SK-N-SH (cell line): ENCODE data around the gene CTSO. TPM values are rescaled to one million over a fixed set of nuclear protein-coding genes. Genes with fewer than 3 reads are reported as not detected.

Experiments
- CTCF ChIA-PET: fragments of 300-600, 350-600 bp; formaldehyde crosslinking; extraction: SDS; loops from one replicate; lab custom pipeline; 2021; lab: Yijun Ruan, JAX
- POLR2A ChIA-PET: fragments of 350-600 bp; sonication (Branson Sonifier 250); formaldehyde crosslinking; extraction: SDS; loops from one replicate; lab custom pipeline; 2020; ENCODE audit warnings: antibody characterized with exemption, inconsistent platforms; lab: Yijun Ruan, JAX
- DNase-seq: peaks from one replicate; pipeline ENCODE4 v3.0.0; 2012
- H2AFZ ChIP-seq: fragments of 200-600 bp; sonication (generic); 2 replicates; pipeline ENCODE4 v1.8.1; 2016; ENCODE audit warnings: antibody characterized with exemption, mild to moderate bottlenecking, low read depth
- H3F3A ChIP-seq: fragments of 200-600 bp; sonication (generic); replicated peaks from 2 replicates; pipeline ENCODE3; 2016; ENCODE audit warnings: antibody characterized with exemption, mild to moderate bottlenecking; ENCODE audit not compliant: insufficient read depth
- H3K27ac ChIP-seq, 2 experiments: fragments of 200-500 bp in 1 of 2; fragments of 200-600 bp in 1 of 2; sonication (Bioruptor generic) in 1 of 2; sonication (generic), shearing (Covaris generic) in 1 of 2; 2 replicates each; pipeline versions ENCODE4 v1.5.1 to v1.6.1; 2014 to 2016; ENCODE audit warnings: low read depth in 2 of 2, inconsistent platforms in 1 of 2, low read length in 1 of 2, mild to moderate bottlenecking in 1 of 2, mixed read lengths in 1 of 2
- H3K27me3 ChIP-seq: fragments of 200-600 bp; sonication (generic), shearing (Covaris generic); 2 replicates; pipeline ENCODE4 v1.6.1; 2016; ENCODE audit warnings: mixed run types; ENCODE audit not compliant: insufficient read depth
- H3K36me3 ChIP-seq, 2 experiments: fragments of 200-500 bp in 1 of 2; fragments of 200-600 bp in 1 of 2; sonication (Bioruptor generic) in 1 of 2; sonication (generic) in 1 of 2; replicated peaks in 1 of 2; 2 replicates each; pipeline versions ENCODE3 to v1.5.1; 2014 to 2016; ENCODE audit warnings: low read length in 1 of 2, mild to moderate bottlenecking in 1 of 2; ENCODE audit not compliant: insufficient read depth in 2 of 2, control insufficient read depth in 1 of 2
- H3K4me1 ChIP-seq, 2 experiments: fragments of 200-500 bp in 1 of 2; fragments of 200-600 bp in 1 of 2; sonication (Bioruptor generic) in 1 of 2; sonication (generic), shearing (Covaris generic) in 1 of 2; 2 replicates each; pipeline versions ENCODE4 v1.5.1 to v1.6.1; 2014 to 2016; ENCODE audit warnings: low read depth in 1 of 2, low read length in 1 of 2, mixed run types in 1 of 2; ENCODE audit not compliant: insufficient read depth in 2 of 2, control insufficient read depth in 1 of 2
- H3K4me2 ChIP-seq: fragments of 200-600 bp; sonication (generic), shearing (Covaris generic); 2 replicates; pipeline ENCODE4 v1.6.1; 2017; ENCODE audit warnings: mixed run types
- H3K4me3 ChIP-seq, 2 experiments: fragments of 200-500 bp in 1 of 2; fragments of 200-600 bp in 1 of 2; sonication (Bioruptor generic) in 1 of 2; sonication (generic), shearing (Covaris generic) in 1 of 2; 2 replicates each; pipeline versions ENCODE4 v1.5.1 to v1.8.1; 2014 to 2016; ENCODE audit warnings: low read depth in 2 of 2, inconsistent platforms in 1 of 2, low read length in 1 of 2, mild to moderate bottlenecking in 1 of 2, mixed read lengths in 1 of 2, moderate library complexity in 1 of 2
- H3K79me2 ChIP-seq: fragments of 200-600 bp; sonication (generic); 2 replicates; pipeline ENCODE4 v1.8.1; 2017; ENCODE audit warnings: mild to moderate bottlenecking; ENCODE audit not compliant: insufficient read depth
- H3K9ac ChIP-seq: fragments of 200-600 bp; sonication (generic); 2 replicates; pipeline ENCODE4 v1.6.1; 2017; ENCODE audit warnings: mixed run types
- H3K9me2 ChIP-seq: fragments of 200-600 bp; sonication (generic); 2 replicates; pipeline ENCODE4 v1.6.1; 2017; ENCODE audit warnings: mixed run types
- H3K9me3 ChIP-seq: fragments of 200-600 bp; sonication (generic); 2 replicates; pipeline ENCODE4 v1.6.1; 2017; ENCODE audit warnings: mixed run types, mild to moderate bottlenecking, moderate library complexity
- H4K20me1 ChIP-seq: fragments of 200-600 bp; sonication (generic); 2 replicates; pipeline ENCODE4 v1.6.1; 2017; ENCODE audit warnings: mild to moderate bottlenecking, mixed run types; ENCODE audit not compliant: insufficient read depth
- CTCF ChIP-seq: fragments of 200-600 bp; sonication (generic); IDR thresholded peaks from 2 replicates; pipeline ENCODE4 v1.6.1; 2017; ENCODE audit warnings: antibody characterized with exemption, mild to moderate bottlenecking, moderate library complexity
- FOSL2 ChIP-seq: IDR thresholded peaks from 2 replicates; pipeline ENCODE4 v1.4.0; 2012; ENCODE audit warnings: low read depth, mild to moderate bottlenecking, moderate library complexity, borderline replicate concordance
- JUND ChIP-seq: IDR thresholded peaks from 2 replicates; pipeline ENCODE4 v1.4.0; 2012
- MEF2A ChIP-seq: IDR thresholded peaks from 2 replicates; pipeline ENCODE4 v1.4.0; 2012; ENCODE audit warnings: low read depth, borderline replicate concordance
- MXI1 ChIP-seq: IDR thresholded peaks from 2 replicates; pipeline ENCODE4 v1.6.1; 2012; ENCODE audit warnings: mild to moderate bottlenecking, low read depth, low read length, improper control_type of control experiment
- RCOR1 ChIP-seq: fragments of 150-350 bp; IDR thresholded peaks from 2 replicates; pipeline ENCODE4 v1.6.1; 2017; ENCODE audit warnings: antibody characterized with exemption, low read length
- RXRA ChIP-seq: IDR thresholded peaks from 2 replicates; pipeline ENCODE4 v1.4.0; 2012; ENCODE audit warnings: low read depth, mild to moderate bottlenecking, borderline replicate concordance
- SMC3 ChIP-seq: IDR thresholded peaks from 2 replicates; pipeline ENCODE4 v1.6.1; 2012; ENCODE audit warnings: low read depth, low read length, improper control_type of control experiment
- TAF1 ChIP-seq: IDR thresholded peaks from 2 replicates; pipeline ENCODE4 v1.6.1; 2012; ENCODE audit warnings: low read depth, mild to moderate bottlenecking, low read length, moderate library complexity, borderline replicate concordance
- TEAD4 ChIP-seq: IDR thresholded peaks from 2 replicates; pipeline ENCODE4 v1.4.0; 2012; ENCODE audit warnings: mild to moderate bottlenecking, borderline replicate concordance; ENCODE audit not compliant: insufficient read depth
- USF2 ChIP-seq: fragments of 150-350 bp; IDR thresholded peaks from 2 replicates; pipeline ENCODE4 v1.6.1; 2017; ENCODE audit warnings: antibody characterized with exemption, low read length, low read depth, borderline replicate concordance
- WGBS: methylation state at CpG from one replicate; pipeline ENCODE4 v1.1.6; 2017; ENCODE audit warnings: low lambda C conversion rate; 5-methylcytosine and 5-hydroxymethylcytosine counted together
- polyA plus RNA-seq, 3 experiments: library from polyadenylated mRNA; depleted of rRNA; stranded (reverse); fragments of >200 nt; gene quantifications; 2 replicates each; pipeline ENCODE4 v1.2.3, GENCODE V29; 2012
- TF ChIP-seq, protein P1 (sequence below): IDR thresholded peaks from 2 replicates; pipeline ENCODE4 v1.4.0; 2012; ENCODE audit warnings: low read depth

The CTSO gene
- polyA plus RNA-seq, 1 of the 3 experiments (the other 2 are of a cell fraction), result 3.3 TPM

DNA sequence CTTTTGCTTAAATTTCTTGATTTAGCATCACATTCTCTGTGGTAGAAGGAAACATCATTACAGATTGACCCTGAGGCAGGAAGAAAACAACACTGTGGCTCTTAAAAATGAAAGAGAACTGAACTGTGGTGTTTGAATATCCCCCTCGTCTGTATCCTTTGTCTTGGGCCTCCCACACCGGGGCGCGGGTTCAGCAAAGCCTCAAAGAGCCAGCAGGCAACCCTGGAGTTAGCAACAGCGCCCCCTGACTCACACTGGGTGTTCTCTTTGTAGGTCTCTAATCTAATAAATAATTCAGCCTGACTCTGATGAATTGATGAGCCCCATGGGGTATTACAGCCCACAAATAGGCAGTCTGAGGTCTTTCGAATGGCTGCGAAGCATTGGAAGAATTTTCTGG, 46.1 kb upstream of the CTSO start:
- ChIA-PET CTCF (interaction anchor here (0.9 kb wide), 1 partner anchor 13 kb away, joined by 3 read pairs; no protein-coding TSS in a partner anchor), POLR2A (no interaction called here)
- Histone ChIP-seq H3K9ac (no peak overlapping the region), H3K4me2 (no peak overlapping the region; the same call in 1 of the 2 replicates), H3K79me2 (no peaks in the 10 kb centered on the region), H3K36me3 (no peaks in the 10 kb centered on the region), H3K27me3 (no peaks in the 10 kb centered on the region), H3K9me3 (no peaks in the 10 kb centered on the region), H3K4me3 (no peak overlapping the region; a peak in 1 of 4 replicates), H3F3A (no peaks in the 10 kb centered on the region), H3K9me2 (no peaks in the 10 kb centered on the region), H2AFZ (no peak overlapping the region), H4K20me1 (no peaks in the 10 kb centered on the region), H3K27ac (no peak overlapping the region), H3K4me1 (no peaks in the 10 kb centered on the region)
- 41% methylated on average over 7 of the region's 7 CpGs for WGBS
- TF ChIP-seq CTCF, result peak; percentile 27
- no peak for TF ChIP-seq FOSL2
- no peak for TF ChIP-seq SMC3
- TF ChIP-seq RCOR1, result no peak
- DNase-seq, result no peak

DNA sequence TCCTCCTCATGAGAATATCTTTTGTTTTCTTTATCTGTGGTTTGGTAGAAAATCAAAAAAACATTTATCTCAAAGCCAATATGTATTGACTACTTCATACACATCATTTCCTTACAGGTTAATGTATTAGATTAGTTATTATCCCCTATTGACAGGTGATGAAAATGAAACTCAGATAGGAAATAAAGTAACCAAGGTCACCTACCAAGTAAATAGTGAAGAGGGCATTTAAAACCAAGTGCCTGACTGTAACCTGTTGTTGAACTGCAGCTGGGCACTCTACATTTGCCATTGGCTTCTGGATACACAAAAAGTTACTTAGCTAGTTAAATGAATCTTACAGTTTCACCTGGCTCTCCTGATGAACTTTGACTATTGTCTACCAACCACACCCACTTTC, 41.4 kb upstream of the CTSO start:
- Histone ChIP-seq H3K9me2 (no peaks in the 10 kb centered on the region), H3K79me2 (no peaks in the 10 kb centered on the region), H3K27ac (no peak overlapping the region), H3K9ac (no peak overlapping the region), H3K4me2 (no peak overlapping the region), H3K4me3 (no peak overlapping the region), H3K36me3 (no peaks in the 10 kb centered on the region), H2AFZ (no peak overlapping the region), H3K27me3 (no peaks in the 10 kb centered on the region), H4K20me1 (no peaks in the 10 kb centered on the region), H3F3A (no peaks in the 10 kb centered on the region), H3K9me3 (no peaks in the 10 kb centered on the region), H3K4me1 (no peaks in the 10 kb centered on the region)
- DNase-seq, result no peak
- ChIA-PET POLR2A (no interaction called here), CTCF (no interaction called here)
- no peak for TF ChIP-seq MXI1
- TF ChIP-seq JUND, result no peak
- no peak for TF ChIP-seq USF2
- TF ChIP-seq MEF2A, result no peak
- TF ChIP-seq TEAD4, result no peak
- no peak for TF ChIP-seq RXRA
- TF ChIP-seq TAF1, result no peak
- TF ChIP-seq, protein P1, sequence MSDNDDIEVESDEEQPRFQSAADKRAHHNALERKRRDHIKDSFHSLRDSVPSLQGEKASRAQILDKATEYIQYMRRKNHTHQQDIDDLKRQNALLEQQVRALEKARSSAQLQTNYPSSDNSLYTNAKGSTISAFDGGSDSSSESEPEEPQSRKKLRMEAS, result no peak
